B cell (primary cell): ENCODE results near the gene HIF3A. TPM values are rescaled to one million over a fixed set of nuclear protein-coding genes. Genes with fewer than 3 reads are reported as not detected.

Experiments
- ATAC-seq: fragments of 200-7000 bp; cut with Tn5 transposase; one replicate; pipeline ENCODE4 v1.10.0; 2021; ENCODE audit warnings: low read depth, mild to moderate bottlenecking, moderate number of reproducible peaks, moderate library complexity
- CTCF ChIA-PET: fragments of 350-600 bp; sonication (Branson Sonifier 250); formaldehyde crosslinking; loops from one replicate; lab custom pipeline; 2021; ENCODE audit warnings: antibody characterized with exemption, inconsistent platforms; lab: Charles Lee
- POLR2A ChIA-PET: fragments of 350-600 bp; sonication (Branson Sonifier 250); formaldehyde crosslinking; loops from one replicate; lab custom pipeline; 2021; ENCODE audit warnings: antibody characterized with exemption; lab: Charles Lee
- DNase-seq: peaks from one replicate; pipeline ENCODE4 v3.0.0; 2013
- H2AFZ ChIP-seq: 2 replicates; pipeline ENCODE4 v1.6.1; 2012; ENCODE audit warnings: mild to moderate bottlenecking, low read depth, low read length; ENCODE audit not compliant: insufficient read depth, poor library complexity, severe bottlenecking
- H3K27ac ChIP-seq, 2 donors: 1 replicate in 1 of 2; 2 replicates in 1 of 2; pipeline ENCODE4 v1.5.1; 2012 to 2013; ENCODE audit warnings: low read length in 2 of 2, mild to moderate bottlenecking in 2 of 2, moderate library complexity in 1 of 2
- H3K27me3 ChIP-seq, 4 experiments: fragments of 200-600 bp in 1 of 4; sonication (generic) in 1 of 4; replicated peaks in 1 of 4; 1 replicate in 2 of 4; 2 replicates in 2 of 4; pipeline versions ENCODE4 v1.6.1 to v1.7.0; 2013 to 2016; ENCODE audit warnings: low read length in 3 of 4, mild to moderate bottlenecking in 2 of 4, mixed read lengths in 1 of 4, moderate library complexity in 1 of 4; ENCODE audit not compliant: insufficient read depth in 4 of 4, control insufficient read depth in 3 of 4; ENCODE audit errors: control extremely low read depth in 1 of 4
- H3K36me3 ChIP-seq, 2 experiments: replicated peaks in 1 of 2; 1 replicate in 1 of 2; 2 replicates in 1 of 2; pipeline versions ENCODE4 v1.6.1 to v1.7.1; 2013; ENCODE audit warnings: low read length in 1 of 2; ENCODE audit not compliant: insufficient read depth in 2 of 2, control insufficient read depth in 1 of 2; ENCODE audit errors: control extremely low read depth in 1 of 2, extremely low read depth in 1 of 2
- H3K4me1 ChIP-seq, 2 donors: fragments of 200-600 bp in 1 of 2; sonication (generic) in 1 of 2; 1 replicate in 1 of 2; 2 replicates in 1 of 2; pipeline versions ENCODE4 v1.5.1 to v1.6.1; 2013 to 2017; ENCODE audit warnings: low read length in 2 of 2; ENCODE audit not compliant: control insufficient read depth in 2 of 2, insufficient read depth in 2 of 2
- H3K4me2 ChIP-seq: replicated peaks from 2 replicates; pipeline ENCODE3; 2012; ENCODE audit warnings: mild to moderate bottlenecking, low read depth, low read length; ENCODE audit not compliant: poor library complexity, severe bottlenecking
- H3K4me3 ChIP-seq, 5 experiments: fragments of 200-600 bp in 1 of 5; sonication (generic) in 1 of 5; 1 replicate in 3 of 5; 2 replicates in 2 of 5; pipeline versions ENCODE4 v1.5.1 to v1.7.0; 2011 to 2016; ENCODE audit warnings: low read length in 4 of 5, mild to moderate bottlenecking in 4 of 5, low read depth in 2 of 5, control low read depth in 1 of 5, moderate library complexity in 1 of 5; ENCODE audit not compliant: insufficient read depth in 1 of 5; ENCODE audit errors: control extremely low read depth in 1 of 5, extremely low read depth in 1 of 5
- H3K79me2 ChIP-seq: fragments of 200-600 bp; sonication (generic); one replicate; pipeline ENCODE4 v1.6.0; 2016; ENCODE audit warnings: low read length; ENCODE audit not compliant: control insufficient read depth, insufficient read depth
- H3K9ac ChIP-seq: fragments of 200-600 bp; sonication (generic); 2 replicates; pipeline ENCODE4 v1.6.1; 2017; ENCODE audit warnings: mild to moderate bottlenecking, low read length, moderate library complexity
- H3K9me3 ChIP-seq, 3 donors: one replicate each; pipeline versions ENCODE4 v1.6.1 to v1.7.1; 2013; ENCODE audit warnings: low read length in 2 of 3; ENCODE audit not compliant: control insufficient read depth in 2 of 3, insufficient read depth in 1 of 3; ENCODE audit errors: control extremely low read depth in 1 of 3
- H4K20me1 ChIP-seq: 2 replicates; pipeline ENCODE4 v1.6.0; 2012; ENCODE audit warnings: mild to moderate bottlenecking, low read length; ENCODE audit not compliant: insufficient read depth, control insufficient read depth, poor library complexity, severe bottlenecking
- H3K27ac Mint-ChIP-seq: one replicate; pipeline ENCODE4 v1.8.0; 2021; ENCODE audit warnings: mixed read lengths
- H3K27me3 Mint-ChIP-seq: one replicate; pipeline ENCODE4 v1.8.0; 2021; ENCODE audit warnings: mixed read lengths
- H3K4me1 Mint-ChIP-seq: one replicate; pipeline ENCODE4 v1.8.0; 2021; ENCODE audit warnings: mixed read lengths
- H3K4me3 Mint-ChIP-seq: one replicate; pipeline ENCODE4 v1.8.0; 2021; ENCODE audit warnings: mixed read lengths
- H3K9me3 Mint-ChIP-seq: one replicate; pipeline ENCODE4 v1.8.0; 2022; ENCODE audit warnings: mixed read lengths; ENCODE audit not compliant: insufficient read depth
- CTCF ChIP-seq: fragments of 200-600 bp; IDR thresholded peaks from one replicate; pipeline ENCODE4 v1.8.0; 2022; ENCODE audit warnings: antibody characterized with exemption, mild to moderate bottlenecking
- EZH2 ChIP-seq: IDR thresholded peaks from 2 replicates; pipeline ENCODE4 v1.6.1; 2012; ENCODE audit warnings: borderline replicate concordance, low read depth, mild to moderate bottlenecking, moderate library complexity, low read length; ENCODE audit not compliant: insufficient read depth, poor library complexity, severe bottlenecking
- WGBS: methylation state at CpG from one replicate; pipeline ENCODE4 v1.1.5; 2013; ENCODE audit warnings: missing lambda C conversion rate; ENCODE audit not compliant: insufficient coverage; 5-methylcytosine and 5-hydroxymethylcytosine counted together
- intact Hi-C: fragments of 100-400 bp; cut with micrococcal nuclease; formaldehyde crosslinking; loops from one replicate; pipeline ENCODE4 v1.10.0; 2022
- polyA plus RNA-seq: library from polyadenylated mRNA; depleted of rRNA; stranded (reverse); fragments of >200 nt; gene quantifications from 2 replicates; pipeline ENCODE4 v1.2.3, GENCODE V29; 2012
- total RNA-seq, 2 donors: library from RNA; stranded (reverse); fragments of 120-200 nt in 1 of 2; gene quantifications; 1 replicate in 1 of 2; 2 replicates in 1 of 2; pipeline versions ENCODE4 v1.2.3 to v1.2.4, GENCODE V29; 2013 to 2022

The HIF3A gene
- total and polyA plus RNA-seq, 2 donors (not counting 1 experiment from before 2014, with no cell fraction given) = not detected

DNA sequence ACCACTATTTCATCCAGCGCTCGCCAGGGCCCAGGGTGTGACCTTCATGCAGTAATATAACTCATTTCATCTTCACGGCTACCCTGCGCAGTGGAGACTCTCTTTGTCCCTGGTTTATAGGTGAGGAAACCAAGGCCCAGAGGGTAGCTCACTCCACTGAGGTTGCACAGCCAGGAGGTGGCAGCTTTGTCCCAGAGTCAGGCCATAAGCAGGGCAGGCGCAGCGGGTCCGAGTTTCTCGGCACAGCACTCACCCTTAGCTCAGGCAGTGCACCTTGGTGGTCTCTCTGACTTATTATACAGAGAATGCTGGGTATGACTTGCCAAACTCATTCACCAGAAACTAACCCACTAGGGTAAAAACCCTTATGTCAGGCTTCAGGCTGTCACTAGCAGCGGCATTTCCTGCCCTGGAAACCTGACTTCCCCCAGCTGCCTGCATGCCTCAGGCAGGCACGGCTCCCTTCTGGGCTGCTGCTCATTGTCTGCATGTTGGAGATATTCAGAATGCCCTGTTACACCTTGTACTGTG, 74.6 kb downstream of the HIF3A start:
- Histone ChIP-seq H3K4me2 (no peak overlapping the region), H4K20me1 (peaks cover 53% of the 10 kb centered on the region)
- POLR2A ChIA-PET = no interaction called here

More for the DNA sequence above, 74.6 kb downstream of the HIF3A start:
- Histone ChIP-seq H3K4me1 (no peaks in the 10 kb centered on the region), H2AFZ (no peak overlapping the region), H3K36me3 (peaks cover 0 to 30% of the 10 kb centered on the region in 2 experiments), H3K27me3 (no peaks in the 10 kb centered on the region), H3K79me2 (peaks cover 60% of the 10 kb centered on the region), H3K27ac (no peak overlapping the region), H3K4me3 (no peak overlapping the region), H3K9ac (no peak overlapping the region), H3K9me3 (no peaks in the 10 kb centered on the region)
- Mint-ChIP-seq H3K4me1 (peaks cover 4% of the 10 kb centered on the region), H3K4me3 (no peak overlapping the region), H3K27me3 (no peaks in the 10 kb centered on the region), H3K9me3 (no peaks in the 10 kb centered on the region), H3K27ac (no peak overlapping the region)
- intact Hi-C loops = no loop called here
- ATAC-seq (no peak), DNase-seq (no peak)
- CTCF ChIA-PET = no interaction called here
- WGBS = 50% methylated on average over 5 of the region's 10 CpGs
- TF ChIP-seq EZH2 = no peak
- no peak for TF ChIP-seq CTCF
